ENCODE data around the gene CDH4.

- TF ChIP-seq CTCF (IDR thresholded peaks at IDR 0.05) (no peak), POLR2A (IDR thresholded peaks at IDR 0.05) (no peak)
Observed at GRCh38 chr20:61761453-61762166, 509.5 kb downstream of the CDH4 start.
